HK-2 (cell line): ENCODE results near the gene LRRC10B.
A peak's percentile ranks its signal among the peaks of the same experiment; 100 is the strongest.
"Not testable (repeated sequence)": the region's sequence is repeated elsewhere in the genome, so short reads cannot be mapped to it uniquely, and the experiment has no call there.

Experiments used
- DNase-seq: peaks from one replicate; pipeline ENCODE4 v3.0.0-alpha.2; 2018; ENCODE audit not compliant: unreplicated experiment

LRRC10B gene

DNA sequence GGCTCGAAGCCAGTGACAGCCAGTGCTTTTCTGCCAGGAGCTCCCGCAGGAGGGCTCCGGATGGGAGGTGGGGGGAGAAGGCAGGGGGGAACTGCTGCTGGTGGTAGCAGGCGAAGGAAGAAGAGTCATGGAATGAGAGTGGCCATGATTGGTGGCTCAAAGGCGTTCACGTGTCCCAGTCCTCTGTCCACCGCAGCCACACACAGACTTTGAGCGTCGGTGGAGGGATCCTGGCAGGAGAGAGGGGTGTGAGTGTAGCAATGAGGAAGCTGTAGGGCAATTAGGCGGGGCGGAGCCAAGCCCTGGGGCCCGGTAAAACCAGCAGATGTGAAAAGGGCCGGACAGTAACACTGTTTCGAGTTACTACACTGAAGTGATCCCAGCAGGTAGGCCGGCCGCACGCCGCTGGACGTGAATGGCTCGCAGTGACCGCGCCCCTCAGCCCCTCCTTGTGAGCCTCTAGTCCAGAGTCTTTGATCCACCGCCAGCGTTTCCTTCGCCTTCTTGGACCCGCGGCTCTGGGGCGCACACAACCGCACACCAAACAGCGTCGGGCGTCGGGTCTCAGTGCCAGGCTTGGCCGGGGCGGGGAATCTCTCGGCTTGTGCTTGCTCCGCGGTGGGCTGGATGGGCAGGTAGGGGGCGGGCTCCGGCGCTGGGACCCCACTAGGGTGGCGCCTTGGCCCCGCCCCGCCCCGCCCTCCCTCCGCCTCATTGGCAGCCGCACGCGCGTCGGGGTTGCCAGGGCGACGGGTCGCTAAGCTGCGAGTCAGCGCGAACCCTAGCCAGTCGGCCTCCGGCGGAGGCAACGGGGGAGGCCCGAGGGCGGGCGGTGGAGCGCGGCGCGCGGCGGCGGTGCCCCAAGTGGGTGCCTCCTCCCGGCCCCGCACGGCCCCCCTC lies at the start of gene LRRC10B:
Gene LRRC10B (plus strand): TSS at position 788 of the 900 bp plus-strand sequence. CDS start 250 bp downstream, outside the sequence.
- DNase-seq, result peak; percentile 23

DNA sequence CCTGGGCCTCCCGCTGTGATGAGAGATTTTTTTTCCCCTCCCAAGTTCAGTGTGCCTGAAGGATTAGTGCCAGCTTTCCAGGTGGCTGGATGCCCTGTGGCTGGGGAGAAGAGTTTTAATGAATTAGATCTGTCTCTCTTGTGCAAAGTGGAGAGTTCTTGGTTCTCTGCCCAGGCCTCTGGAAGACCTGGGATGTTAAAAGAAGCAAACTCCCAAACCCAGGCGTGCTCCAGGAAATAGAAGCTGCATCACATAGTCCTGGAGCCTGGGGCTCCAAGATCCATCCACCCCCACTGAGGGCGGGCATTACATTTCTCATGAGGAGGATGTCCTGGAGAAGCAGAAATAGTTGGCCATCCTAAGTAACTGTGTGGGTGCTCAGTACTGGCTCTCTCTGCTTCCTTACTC lies 48.1 kb upstream of the LRRC10B start:
- DNase-seq, result no peak

DNA sequence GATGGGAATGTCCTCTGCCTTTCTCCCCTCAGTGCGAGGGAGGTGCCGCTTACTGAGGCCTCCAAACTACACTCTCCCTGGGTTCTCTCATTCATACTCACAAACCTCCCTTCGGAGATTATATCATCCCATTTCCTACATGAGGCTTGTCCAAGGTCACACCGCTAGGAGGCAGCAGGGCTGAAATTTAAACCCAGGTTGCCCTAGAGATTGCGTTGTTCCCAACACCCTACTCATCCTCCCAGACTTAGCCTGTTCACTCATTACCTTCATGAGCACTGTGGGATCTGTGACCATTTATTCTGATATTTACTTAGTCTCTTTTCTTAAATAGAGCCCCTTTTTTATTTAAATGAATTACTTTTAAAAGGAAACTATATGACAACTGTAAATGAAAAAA lies 47.6 kb upstream of the LRRC10B start:
- no peak for DNase-seq

DNA sequence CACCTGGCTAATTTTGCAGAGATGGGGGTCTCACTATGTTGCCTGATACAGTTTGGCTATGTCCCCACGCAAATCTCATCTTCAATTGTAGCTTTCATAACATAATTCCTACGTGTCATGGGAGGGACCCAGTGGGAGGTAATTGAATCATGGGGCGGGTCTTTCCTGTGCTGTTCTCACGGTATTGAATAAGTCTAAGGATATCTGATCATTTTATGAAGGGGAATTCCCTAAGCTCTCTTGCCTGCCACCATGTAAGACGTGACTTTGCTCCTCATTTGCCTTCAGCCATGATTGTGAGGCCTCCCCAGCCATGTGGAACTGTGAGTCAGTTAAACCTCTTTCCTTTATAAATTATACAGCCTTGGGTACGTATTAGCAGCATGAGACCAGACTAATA lies 40.9 kb upstream of the LRRC10B start:
- not testable (repeated sequence) for DNase-seq

DNA sequence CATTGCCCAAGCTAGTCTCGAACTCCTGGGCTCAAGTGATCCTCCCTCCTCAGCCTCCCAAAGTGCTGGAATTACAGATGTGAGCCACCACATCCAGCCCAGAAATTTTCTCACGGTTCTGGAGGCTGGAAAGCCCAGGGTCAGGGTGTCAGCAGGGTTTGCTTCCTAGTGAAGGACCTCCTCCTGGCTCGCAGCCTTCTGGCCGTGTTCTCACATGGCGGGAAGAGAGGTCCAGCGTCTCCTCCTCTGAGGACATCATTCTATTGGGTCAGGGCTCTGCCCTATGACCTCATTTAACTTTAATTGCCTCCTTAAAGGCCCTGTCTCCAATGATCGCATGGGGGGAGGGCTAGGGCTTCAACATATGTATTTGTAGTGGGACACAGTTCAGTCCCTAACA lies 40.5 kb upstream of the LRRC10B start:
- no peak for DNase-seq

DNA sequence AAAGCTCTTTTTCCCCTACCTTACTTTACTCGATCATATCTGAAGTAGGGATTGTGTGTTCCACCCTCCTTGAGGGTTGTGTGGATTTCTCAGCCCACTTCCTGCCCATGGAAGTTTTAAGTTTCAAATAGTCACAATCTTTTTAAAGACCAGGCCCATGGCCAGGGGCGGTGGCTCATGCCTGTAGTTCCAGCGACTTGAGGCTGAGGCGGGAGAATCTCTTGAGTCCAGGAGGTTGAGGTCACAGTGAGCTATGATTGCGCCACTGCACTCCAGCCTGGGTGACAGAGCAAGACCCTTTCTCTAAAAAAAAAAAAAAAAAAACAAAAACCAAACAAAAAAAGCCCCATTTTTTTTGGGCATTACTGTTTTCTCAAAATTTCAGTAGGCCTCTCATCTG lies 36.3 kb upstream of the LRRC10B start:
- DNase-seq, result no peak

DNA sequence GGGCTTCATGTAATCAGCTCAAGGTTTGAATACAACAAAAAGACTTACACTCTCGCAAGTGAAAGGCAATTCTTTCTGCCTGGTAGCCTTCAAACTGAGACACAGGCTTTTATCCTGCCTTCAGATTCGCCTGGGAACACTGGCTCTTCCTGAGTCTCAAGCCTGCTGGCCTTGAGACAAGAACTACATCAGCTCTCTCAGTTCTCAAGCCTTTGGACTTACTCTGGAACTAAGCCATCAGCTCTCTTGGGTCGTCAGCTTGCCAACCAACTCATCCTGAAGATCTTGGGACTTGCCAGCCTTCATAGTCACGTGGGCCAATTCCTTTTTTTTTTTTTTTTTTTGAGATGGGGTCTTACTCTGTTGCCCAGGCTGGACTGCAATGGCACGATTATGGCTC lies 35.7 kb upstream of the LRRC10B start:
- no peak for DNase-seq

DNA sequence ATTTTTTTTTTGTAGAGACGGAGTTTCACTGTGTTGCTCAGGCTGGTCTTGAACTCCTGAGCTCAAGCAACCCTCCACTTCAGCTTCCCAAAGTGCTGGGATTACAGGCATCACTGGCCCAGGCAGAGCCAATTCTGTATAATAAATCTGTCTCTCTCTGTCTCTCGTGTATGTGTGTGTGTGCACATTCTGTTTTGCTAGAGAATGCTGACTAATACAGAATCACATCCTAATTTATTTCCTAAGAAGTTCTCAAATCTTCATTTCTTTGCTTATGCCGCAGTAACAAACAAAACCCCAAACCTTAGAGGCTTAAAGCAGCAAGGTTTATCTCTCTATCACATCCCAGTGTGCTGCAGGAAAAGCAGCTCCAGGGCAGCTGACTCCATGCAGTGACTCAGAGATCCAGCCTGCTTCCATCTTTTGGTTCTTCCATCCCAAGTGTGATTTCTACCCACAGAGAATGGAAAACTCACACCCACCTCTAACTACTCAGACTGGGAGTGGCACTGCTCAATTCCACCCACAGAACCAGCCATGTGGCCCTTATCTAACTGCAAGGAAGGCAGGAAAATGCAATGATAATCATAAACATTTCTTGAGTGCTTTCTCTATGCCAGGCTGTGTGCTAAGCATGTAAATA lies 35.1 kb upstream of the LRRC10B start:
- no peak for DNase-seq

DNA sequence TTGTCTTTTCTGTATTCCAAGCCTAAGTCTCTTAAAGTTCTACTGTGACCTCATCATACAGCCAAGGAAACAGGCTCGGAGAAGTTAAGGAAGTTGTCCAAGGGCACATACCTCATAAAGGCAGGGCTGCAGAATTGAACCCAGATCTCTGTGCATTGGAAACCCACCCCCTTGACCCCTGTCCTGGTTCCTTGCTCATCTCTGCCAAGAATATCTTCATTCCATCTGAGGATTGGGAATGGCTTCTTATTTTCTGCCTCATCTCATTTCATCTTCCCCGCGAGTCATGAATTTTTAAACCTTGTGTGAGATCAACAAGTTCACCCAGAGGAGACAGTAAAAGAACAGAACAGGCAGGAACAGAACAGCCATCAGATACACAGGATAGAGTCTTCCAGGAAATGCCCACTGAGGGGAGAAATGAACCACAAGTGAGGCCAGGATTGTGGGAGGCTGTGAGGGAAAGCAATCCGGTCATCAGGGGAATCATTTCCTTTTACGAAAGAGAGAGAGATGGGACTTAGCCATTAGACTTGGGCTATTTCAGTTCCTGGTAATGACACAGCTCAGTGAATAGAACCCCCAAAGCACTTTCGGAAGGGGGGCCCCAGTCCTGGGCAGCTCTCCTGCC lies 34.4 kb upstream of the LRRC10B start:
- no peak for DNase-seq

DNA sequence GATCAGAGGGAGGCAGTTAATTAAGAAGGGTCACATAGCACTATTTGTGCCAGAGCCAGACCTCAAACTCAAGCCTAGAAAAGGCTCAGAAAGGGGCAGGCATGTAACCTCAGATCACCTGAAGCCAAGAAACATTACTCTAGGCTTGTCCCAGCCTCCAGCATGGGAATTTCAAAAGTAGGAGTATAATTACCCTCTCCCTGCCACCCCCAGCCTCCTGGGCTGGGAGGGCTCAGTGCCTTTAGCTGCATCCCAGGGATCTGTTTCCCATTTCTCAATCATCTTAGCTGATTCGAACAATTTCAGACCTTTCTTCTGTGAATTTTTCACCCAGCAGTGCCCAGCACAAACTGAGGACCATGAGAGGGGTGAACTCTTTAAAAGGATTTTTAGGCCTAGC lies 33.1 kb upstream of the LRRC10B start:
- DNase-seq, result no peak

DNA sequence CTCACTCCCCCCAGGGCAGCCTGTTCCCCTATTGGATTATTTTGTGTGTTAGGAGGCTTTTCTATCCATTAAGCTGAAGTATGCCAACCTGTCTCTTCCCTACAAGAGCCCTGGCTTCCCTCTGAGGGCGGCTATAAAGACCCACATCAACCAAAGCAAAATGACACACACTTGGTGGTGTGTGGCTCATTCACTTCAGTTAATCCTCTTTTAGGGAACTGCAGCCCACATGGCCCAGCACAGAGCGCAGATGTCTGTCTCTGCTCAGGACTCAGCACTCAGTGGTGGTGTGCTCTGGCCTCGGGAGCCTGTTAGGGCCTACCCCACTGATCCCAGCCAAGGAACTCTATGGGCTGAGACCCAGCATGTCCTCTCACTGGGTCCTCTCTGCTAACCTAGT lies 32.2 kb upstream of the LRRC10B start:
- no peak for DNase-seq

DNA sequence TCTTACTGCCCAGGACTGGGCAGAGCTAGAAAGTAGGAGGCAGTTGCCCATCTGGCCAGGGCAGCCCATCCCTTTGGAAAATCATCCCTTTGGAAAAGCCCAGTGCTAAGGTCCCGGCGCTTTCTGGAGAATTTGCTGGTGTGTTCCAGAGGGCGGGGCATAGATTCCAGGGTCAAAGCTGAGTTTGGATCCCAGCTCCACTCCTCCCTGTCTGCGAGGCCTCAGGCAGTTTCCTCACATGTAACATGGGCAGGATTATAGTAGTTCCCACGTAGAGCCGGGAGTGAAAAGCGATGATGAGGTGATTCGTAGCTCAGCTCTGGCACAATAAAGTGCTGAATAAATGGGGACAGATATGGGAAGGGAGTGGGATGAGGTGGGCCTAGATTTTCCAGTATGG lies 31.4 kb upstream of the LRRC10B start:
- no peak for DNase-seq

DNA sequence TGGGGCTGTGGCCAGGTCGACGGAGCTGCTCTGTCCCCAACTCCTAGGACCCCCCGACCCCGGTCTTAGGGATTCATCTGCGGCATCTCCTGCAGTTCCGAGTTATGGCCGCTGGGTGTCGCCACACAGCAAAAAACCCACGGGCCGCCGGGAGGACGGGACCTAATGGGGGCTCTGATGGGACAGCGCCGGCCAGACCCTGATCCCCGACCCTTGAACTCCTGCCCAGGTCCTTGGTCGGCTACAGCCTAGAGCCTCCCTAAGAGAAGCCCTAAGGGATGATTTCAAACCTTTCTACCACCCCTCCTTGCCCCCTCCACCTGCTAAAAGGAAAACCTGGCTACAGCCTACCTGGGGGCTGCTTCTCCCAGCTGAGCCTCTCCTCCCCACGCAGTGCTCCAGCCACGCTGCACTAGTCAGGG lies 30.8 kb upstream of the LRRC10B start:
- DNase-seq, result peak; percentile 24

DNA sequence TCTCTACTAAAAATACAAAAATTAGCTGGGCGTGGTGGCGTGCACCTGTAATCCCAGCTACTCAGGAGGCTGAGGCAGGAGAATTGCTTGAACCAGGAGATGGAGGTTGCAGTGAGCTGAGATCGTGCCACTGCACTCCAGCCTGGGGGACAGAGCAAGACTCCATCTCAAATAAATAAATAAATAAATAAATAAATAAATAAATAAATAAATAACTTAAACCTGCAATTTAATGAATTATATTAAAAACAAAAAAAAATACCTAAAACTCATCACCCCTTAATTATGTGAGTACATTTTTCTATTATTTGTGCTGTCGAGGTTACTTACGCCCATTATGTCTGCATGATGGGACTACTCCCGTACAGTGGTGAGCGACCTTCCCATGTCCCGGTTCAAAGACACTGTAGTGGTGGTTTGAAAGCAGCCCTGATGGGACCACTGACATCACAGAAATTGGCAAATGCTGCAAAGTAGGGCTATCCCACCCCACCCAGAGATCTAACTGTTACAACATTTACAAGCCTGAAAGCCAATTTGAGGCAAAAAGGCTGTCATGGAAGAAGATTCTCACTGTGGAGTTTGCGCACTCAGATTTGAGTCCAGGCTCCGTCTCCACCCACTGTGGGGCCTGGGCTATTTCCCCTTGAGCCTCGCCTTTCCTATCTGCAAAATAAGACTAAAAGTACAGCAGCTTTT lies 29.0 kb upstream of the LRRC10B start:
- DNase-seq, result not testable (repeated sequence)

DNA sequence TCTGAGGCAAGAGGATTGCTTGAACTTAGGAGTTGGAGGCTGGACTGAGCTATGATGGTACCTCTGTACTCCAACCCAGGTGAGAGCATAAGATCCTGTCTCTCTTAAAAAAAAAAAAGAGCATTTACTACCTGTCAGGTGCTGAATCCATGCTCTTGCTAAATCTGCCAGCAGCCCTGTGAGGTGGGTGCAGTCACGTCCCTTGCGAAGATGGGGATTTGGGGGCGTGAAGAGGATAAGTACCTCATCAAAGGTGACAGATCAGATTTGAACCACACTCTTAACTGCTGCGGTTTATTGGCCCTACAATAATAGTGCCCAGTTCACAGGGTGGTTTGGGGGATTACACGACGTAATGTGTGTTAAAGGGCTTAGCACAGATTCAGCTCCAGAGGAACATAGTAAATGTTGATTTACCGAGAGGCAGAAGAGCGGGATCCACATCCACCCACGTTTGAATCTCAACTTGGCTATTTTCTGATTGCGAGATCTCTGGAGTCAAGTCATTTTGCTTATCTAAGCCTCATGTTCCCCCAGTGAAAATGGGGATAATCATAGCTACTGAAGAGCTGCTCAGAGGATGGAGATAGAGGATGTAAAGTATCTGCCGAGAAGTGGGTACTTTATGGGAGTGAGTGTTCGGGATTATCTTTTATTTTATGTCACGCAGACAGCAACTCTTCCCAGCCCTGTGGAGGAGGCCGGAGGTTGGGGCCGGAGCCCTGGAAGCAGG lies 28.1 kb upstream of the LRRC10B start:
- DNase-seq, result no peak

DNA sequence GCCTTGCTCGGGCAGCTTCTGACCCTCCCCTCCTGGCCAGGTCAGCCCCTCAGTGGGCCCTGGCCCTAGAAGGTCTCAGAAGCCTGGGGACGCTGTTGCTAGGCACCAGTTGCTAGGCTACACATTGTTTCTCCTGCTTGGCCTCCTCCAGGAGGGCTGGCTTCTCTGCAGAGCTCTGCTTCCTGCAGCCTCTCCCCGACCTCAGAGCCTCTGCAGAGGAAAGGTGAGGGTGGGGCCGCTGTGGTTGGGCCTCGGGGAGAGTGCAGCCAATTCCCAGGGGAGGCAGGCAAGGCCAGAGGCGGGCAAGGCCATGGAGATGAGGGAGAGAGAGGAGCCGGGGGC lies 27.6 kb upstream of the LRRC10B start:
- DNase-seq, result no peak

DNA sequence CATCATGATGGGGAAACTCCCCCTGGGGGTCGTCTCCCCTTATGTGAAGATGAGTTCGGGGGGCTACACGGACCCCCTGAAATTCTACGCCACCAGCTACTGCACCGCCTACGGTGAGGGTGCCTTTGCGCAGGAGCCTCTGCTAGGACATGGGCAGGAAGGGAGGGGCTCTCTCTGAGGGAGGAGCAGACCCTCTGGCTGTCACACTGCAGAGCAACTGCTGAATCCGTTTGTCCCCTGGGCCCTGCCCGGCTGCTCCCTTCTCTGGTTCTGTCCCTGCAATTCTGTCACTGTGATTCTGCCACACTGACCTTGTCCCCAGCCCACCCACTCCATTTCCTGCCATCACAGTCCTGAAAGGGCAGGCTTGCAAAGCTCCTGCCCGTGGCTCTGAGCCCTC lies 26.7 kb upstream of the LRRC10B start:
- no peak for DNase-seq

DNA sequence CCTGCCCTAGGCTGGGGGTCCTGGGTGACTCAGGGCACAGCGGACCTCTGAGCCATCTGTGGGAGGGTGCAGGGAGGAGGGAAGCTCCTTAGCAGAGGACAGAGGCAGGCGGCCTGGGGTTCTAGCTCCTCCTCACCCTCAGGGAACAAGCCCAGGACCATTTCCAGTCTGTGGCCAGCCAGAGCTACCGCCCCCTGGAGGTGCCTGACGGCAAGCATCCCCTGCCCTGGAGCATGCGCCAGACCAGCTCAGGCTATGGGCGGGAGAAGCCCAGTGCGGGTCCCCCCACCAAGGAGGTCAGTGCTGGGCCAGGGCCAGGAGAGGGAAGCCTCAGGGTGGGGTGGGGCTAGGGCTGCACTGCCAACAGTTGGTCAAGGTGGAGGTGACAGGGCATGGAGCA lies 26.0 kb upstream of the LRRC10B start:
- DNase-seq, result no peak

DNA sequence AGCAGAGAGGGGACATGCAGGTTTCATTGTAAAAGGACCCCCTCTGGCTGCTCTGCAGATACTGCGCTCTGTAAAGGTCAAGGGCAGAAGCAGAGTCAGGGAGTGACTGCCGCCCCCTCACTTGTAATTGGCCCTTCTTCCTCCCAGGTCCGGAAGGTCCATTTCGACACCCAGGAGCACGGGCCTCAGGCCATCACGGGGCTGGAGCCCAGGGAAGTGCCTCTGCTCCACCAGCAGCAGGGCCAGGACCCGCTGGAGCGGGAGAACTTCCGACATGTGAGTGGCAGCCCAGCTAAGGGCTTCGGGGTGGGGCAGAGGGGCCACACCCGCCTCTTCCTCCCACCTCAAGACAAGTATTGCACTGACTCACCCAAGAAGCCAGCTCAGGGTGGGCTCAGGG lies 24.0 kb upstream of the LRRC10B start:
- DNase-seq, result no peak

DNA sequence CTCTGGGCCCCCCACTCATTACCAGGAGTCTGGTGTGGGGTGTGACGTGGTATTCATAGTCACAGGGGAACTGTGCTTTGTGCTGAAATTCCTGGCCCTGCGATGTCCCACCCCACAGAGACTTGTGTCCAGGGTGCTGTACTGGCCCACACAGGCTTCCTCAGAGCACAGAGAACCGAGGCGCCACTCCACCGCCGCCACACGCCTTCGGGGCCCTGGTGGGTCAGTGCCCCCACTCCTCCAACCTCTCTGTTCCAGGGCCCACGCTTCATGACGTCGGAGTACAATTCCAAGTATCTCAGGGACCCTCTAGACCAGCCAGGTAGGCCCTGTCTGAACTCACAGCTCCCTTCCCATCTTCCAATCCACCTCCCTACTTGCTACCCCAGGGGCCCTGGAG lies 23.5 kb upstream of the LRRC10B start:
- DNase-seq, result no peak

DNA sequence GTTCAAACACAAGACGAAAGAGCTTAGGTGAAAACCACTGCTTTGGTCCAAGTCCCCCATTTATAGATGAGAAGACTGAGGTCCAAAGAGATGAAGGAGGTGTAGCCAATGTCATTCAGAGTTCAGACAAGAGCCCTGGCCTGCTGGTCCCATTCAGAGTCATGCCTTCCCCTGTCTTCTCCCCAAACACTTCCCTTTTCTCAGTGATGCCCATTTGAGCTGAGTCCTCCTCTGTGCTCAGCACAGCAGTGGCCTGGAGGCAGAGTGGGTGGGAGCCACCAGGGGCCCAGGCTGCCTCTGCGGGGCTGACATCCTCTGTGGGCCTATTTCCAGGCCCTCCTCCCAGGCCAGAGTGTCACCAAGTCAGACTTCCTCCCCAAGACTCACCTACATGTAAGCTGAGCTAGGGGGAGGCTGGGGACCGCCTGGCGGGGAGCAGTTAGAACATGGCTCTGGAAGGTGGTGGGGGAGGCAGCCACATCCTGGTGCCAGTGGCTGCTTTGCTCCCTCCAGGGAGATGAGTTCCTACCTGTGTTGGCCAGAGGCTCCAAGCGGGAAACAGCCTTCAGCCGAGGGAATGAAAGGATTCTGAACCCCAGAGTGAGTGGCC lies 22.4 kb upstream of the LRRC10B start:
- no peak for DNase-seq
